Measurements from ENCODE around the gene RBM23. TPM values are rescaled to one million over a fixed set of nuclear protein-coding genes. Genes with fewer than 3 reads are reported as not detected.

The RBM23 gene
- total RNA-seq, 4 donors from 2014 or later: 81.9 to 633 (median 298) TPM

- Histone ChIP-seq H3K27ac (peak overlapping the region; percentile 96 to 100 (median 99)), H3K36me3 (peaks cover 0 to 42% (median 25%) of the 10 kb centered on the region in 3 donors), H3K4me3 (peak overlapping the region; percentile 75 to 99 (median 97)), H3K4me1 (peaks cover 0 to 55% (median 16%) of the 10 kb centered on the region in 4 donors), H3K27me3 (no peaks in the 10 kb centered on the region), H3K9me3 (no peaks in the 10 kb centered on the region)
- peak; percentile 91 to 96 (median 95) for TF ChIP-seq CTCF (IDR thresholded peaks at IDR 0.05)
- peak in 1 of 2 donors; percentile 61 for TF ChIP-seq EP300 (IDR thresholded peaks at IDR 0.05)
- TF ChIP-seq POLR2A (IDR thresholded peaks at IDR 0.05): no peak
- 1 to 2% methylated on average over 20 to 22 of the region's 45 CpGs for WGBS, 2 donors
- peak; percentile 82 to 91 for DNase-seq (ENCODE audit: low spot score in 2 of 2)
Measured at GRCh38 chr14:22872033-22872832, 46.7 kb downstream of the RBM23 start.

- Histone ChIP-seq H3K9me3 (no peaks in the 10 kb centered on the region), H3K4me3 (peak within 1 kb of the TSS; percentile 75 to 99 (median 97)), H3K4me1 (peaks cover 0 to 53% (median 16%) of the 10 kb centered on the region in 4 donors), H3K27ac (peak within 1 kb of the TSS; percentile 96 to 100 (median 99)), H3K27me3 (no peaks in the 10 kb centered on the region), H3K36me3 (peaks cover 0 to 34% (median 17%) of the 10 kb centered on the region in 3 donors)
- WGBS, 2 donors: 0% methylated on average over 39 to 41 of the region's 50 CpGs
- DNase-seq (ENCODE audit: low spot score in 2 of 2): peak; percentile 85 to 89
- TF ChIP-seq EP300 (IDR thresholded peaks at IDR 0.05) (peak; percentile 75 to 93), POLR2A (IDR thresholded peaks at IDR 0.05) (peak; percentile 57 to 93), CTCF (IDR thresholded peaks at IDR 0.05) (peak in 1 of 5 experiments; percentile 31)
Measured at GRCh38 chr14:22871224-22872032, 47.5 kb downstream of the RBM23 start, which contains the start of gene LRP10. TSS of gene LRP10 (plus strand) at chr14:22871740. CDS start at chr14:22872304, 564 bp downstream.

- H3K9me3 ChIP-seq: no peaks in the 10 kb centered on the region
- DNase-seq (ENCODE audit: low spot score in 2 of 2): no peak
- peaks cover 0 to 27% (median 12%) of the 10 kb centered on the region in 3 donors for H3K36me3 ChIP-seq
- WGBS, 2 donors: 10 to 13% methylated on average over 1 of the region's 1 CpG
- TF ChIP-seq EP300 (IDR thresholded peaks at IDR 0.05) (no peak), CTCF (IDR thresholded peaks at IDR 0.05) (no peak), POLR2A (IDR thresholded peaks at IDR 0.05) (no peak)
- peak overlapping the region; percentile 96 to 100 (median 99) for H3K27ac ChIP-seq
- H3K4me1 ChIP-seq: peaks cover 0 to 47% (median 16%) of the 10 kb centered on the region in 4 donors
- H3K27me3 ChIP-seq: no peaks in the 10 kb centered on the region
- H3K4me3 ChIP-seq: peak overlapping the region; percentile 75 to 99 (median 97)
Measured at GRCh38 chr14:22870811-22871223, 48.1 kb downstream of the RBM23 start.

- Histone ChIP-seq H3K9me3 (no peaks in the 10 kb centered on the region), H3K4me3 (no peak overlapping the region), H3K27ac (no peak overlapping the region), H3K4me1 (peaks cover 0 to 16% (median 10%) of the 10 kb centered on the region in 4 donors), H3K27me3 (no peaks in the 10 kb centered on the region), H3K36me3 (no peaks in the 10 kb centered on the region)
- DNase-seq (ENCODE audit: low spot score in 2 of 2): no peak
- WGBS, 2 donors: 92 to 99% methylated on average over 5 of the region's 5 CpGs
- TF ChIP-seq CTCF (IDR thresholded peaks at IDR 0.05) (no peak), EP300 (IDR thresholded peaks at IDR 0.05) (no peak), POLR2A (IDR thresholded peaks at IDR 0.05) (no peak)
Measured at GRCh38 chr14:22866874-22867273, 52.1 kb downstream of the RBM23 start.
